Transverse colon (tissue), 4 donors: ENCODE data around the gene RNASE7. TPM values are rescaled to one million over a fixed set of nuclear protein-coding genes. Genes with fewer than 3 reads are reported as not detected.

Source experiments
- DNase-seq: peaks from one replicate; pipeline ENCODE4 v3.0.0-alpha.2; 2019
- H3K27ac ChIP-seq, 4 donors: fragments of 200-600 bp; sonication (generic); 2 replicates each; pipeline ENCODE4 v1.5.1; 2016 to 2018; ENCODE audit warnings: inconsistent platforms in 4 of 4
- H3K27me3 ChIP-seq: fragments of 200-600 bp; sonication (generic); 2 replicates; pipeline ENCODE4 v1.5.1; 2017; ENCODE audit warnings: inconsistent platforms
- H3K36me3 ChIP-seq, 4 donors: fragments of 200-600 bp; sonication (generic); 2 replicates each; pipeline ENCODE4 v1.5.1; 2017 to 2019; ENCODE audit warnings: inconsistent platforms in 4 of 4
- H3K4me1 ChIP-seq, 4 donors: fragments of 200-600 bp; sonication (generic); 2 replicates each; pipeline ENCODE4 v1.5.1; 2017 to 2020; ENCODE audit warnings: inconsistent platforms in 4 of 4
- H3K4me3 ChIP-seq, 4 donors: fragments of 200-600 bp; sonication (generic); 1 replicate in 1 of 4; 2 replicates in 3 of 4; pipeline versions ENCODE4 v1.5.1 to v1.6.1; 2017 to 2019; ENCODE audit warnings: inconsistent platforms in 4 of 4
- H3K9me3 ChIP-seq, 2 donors: fragments of 200-600 bp; sonication (generic); 2 replicates each; pipeline ENCODE4 v1.5.1; 2017 to 2019; ENCODE audit warnings: inconsistent platforms in 2 of 2
- EP300 ChIP-seq: sonication (generic); formaldehyde crosslinking; IDR thresholded peaks from one replicate; pipeline ENCODE4 v1.6.1; 2017; ENCODE audit warnings: antibody characterized with exemption, low read depth
- POLR2A ChIP-seq: fragments of 450-650 bp; IDR thresholded peaks from one replicate; pipeline ENCODE4 v1.6.1; 2016; ENCODE audit warnings: antibody characterized with exemption, mild to moderate bottlenecking, moderate library complexity
- POLR2AphosphoS5 ChIP-seq, 3 donors: sonication (generic); formaldehyde crosslinking; IDR thresholded peaks; one replicate each; pipeline ENCODE4 v1.6.1; 2016; ENCODE audit warnings: antibody characterized with exemption in 3 of 3
- WGBS, 2 donors: methylation state at CpG; one replicate each; pipeline ENCODE4 v1.1.5; 2018; ENCODE audit warnings: low coverage in 1 of 2; 5-methylcytosine and 5-hydroxymethylcytosine counted together
- in situ Hi-C, 4 donors: fragments of 200-750 bp; cut with MboI; loops; one replicate each; pipeline versions ENCODE4 v1.15.0 to v1.15.1; 2017; ENCODE audit warnings: low sequenced_read_pairs in 3 of 4, low pct_ligation_motif_present in 1 of 4, low pct_unique_long_range_greater_than_20kb in 1 of 4
- intact Hi-C: fragments of 100-400 bp; cut with DNase I; formaldehyde crosslinking; loops from one replicate; pipeline ENCODE4 v1.15.1; 2023; ENCODE audit warnings: low total_unique reads
- total RNA-seq, 4 donors: library from RNA; depleted of rRNA; stranded (reverse); fragments of >200 nt; gene quantifications; one replicate each; pipeline ENCODE4 v1.1.0, GENCODE V29; 2016
- TF ChIP-seq, protein P1 (sequence below), 5 experiments: fragments of 200-600 bp in 3 of 5; fragments of 450-650 bp in 2 of 5; sonication (generic) in 3 of 5; IDR thresholded peaks; 1 replicate in 2 of 5; 2 replicates in 3 of 5; pipeline ENCODE4 v1.5.1; 2016 to 2017; ENCODE audit warnings: antibody characterized with exemption in 5 of 5, inconsistent platforms in 3 of 5, mild to moderate bottlenecking in 2 of 5, moderate library complexity in 1 of 5

Gene RNASE7
- total RNA-seq, 4 donors from 2014 or later, result 0.48 TPM; not detected in 3

DNA sequence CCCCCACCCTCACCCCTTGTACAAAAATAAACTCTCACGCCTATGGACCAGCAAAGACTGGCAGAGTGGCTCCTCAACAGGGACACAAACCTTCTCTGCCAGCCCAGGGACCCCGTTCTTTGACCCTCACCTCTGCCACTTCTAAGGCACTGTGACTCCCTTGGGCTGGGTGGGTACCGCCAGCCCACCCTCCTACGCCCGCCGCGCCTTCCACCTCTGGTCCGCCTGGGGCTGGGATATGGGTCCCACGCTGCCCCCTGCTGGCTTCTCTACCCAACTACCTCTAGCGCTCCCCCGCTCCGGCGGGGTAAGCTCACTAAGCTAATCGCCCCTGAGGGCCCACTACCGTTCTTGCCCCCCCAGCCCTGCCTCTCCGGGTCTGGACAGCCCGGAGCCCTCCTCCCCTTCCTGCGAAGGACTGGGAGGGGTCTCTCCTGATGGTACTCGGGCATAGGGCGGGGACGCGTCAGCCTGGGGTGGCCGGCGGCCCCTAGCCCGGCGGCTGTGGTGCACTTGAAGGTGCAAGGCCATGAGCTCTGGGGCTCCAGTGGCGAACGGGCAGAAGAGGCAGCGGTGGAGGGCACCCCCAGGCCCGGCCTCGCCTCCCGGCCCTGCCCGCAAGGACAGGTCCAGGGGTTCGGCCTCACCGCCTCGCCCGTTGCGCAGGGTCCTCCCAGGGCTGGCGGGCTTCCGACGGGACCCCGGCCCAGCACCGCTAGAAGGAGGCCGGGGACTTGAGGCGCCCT, 48.2 kb downstream of the RNASE7 start:
- H3K4me1 ChIP-seq, result peaks cover 0 to 47% (median 28%) of the 10 kb centered on the region in 4 donors
- peaks cover 0 to 18% (median 8%) of the 10 kb centered on the region in 4 donors for H3K36me3 ChIP-seq
- 88% methylated on average over 42 of the region's 45 CpGs; no CpG with 5 or more reads in 1 of the 2 donors for WGBS, 2 donors
- H3K4me3 ChIP-seq, result no peak overlapping the region
- intact Hi-C loops, result no loop called here
- in situ Hi-C loops, result no loop called here
- TF ChIP-seq POLR2AphosphoS5 (IDR thresholded peaks at IDR 0.05) (peak in 1 of 3 donors; percentile 21), EP300 (no peak)
- TF ChIP-seq, protein P1, sequence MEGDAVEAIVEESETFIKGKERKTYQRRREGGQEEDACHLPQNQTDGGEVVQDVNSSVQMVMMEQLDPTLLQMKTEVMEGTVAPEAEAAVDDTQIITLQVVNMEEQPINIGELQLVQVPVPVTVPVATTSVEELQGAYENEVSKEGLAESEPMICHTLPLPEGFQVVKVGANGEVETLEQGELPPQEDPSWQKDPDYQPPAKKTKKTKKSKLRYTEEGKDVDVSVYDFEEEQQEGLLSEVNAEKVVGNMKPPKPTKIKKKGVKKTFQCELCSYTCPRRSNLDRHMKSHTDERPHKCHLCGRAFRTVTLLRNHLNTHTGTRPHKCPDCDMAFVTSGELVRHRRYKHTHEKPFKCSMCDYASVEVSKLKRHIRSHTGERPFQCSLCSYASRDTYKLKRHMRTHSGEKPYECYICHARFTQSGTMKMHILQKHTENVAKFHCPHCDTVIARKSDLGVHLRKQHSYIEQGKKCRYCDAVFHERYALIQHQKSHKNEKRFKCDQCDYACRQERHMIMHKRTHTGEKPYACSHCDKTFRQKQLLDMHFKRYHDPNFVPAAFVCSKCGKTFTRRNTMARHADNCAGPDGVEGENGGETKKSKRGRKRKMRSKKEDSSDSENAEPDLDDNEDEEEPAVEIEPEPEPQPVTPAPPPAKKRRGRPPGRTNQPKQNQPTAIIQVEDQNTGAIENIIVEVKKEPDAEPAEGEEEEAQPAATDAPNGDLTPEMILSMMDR (IDR thresholded peaks at IDR 0.05), result peak; percentile 53 to 71 (median 59)
- peak; percentile 59 for DNase-seq
- no peaks in the 10 kb centered on the region for H3K9me3 ChIP-seq
- H3K27me3 ChIP-seq, result no peaks in the 10 kb centered on the region
- H3K27ac ChIP-seq, result peak overlapping the region; percentile 50 to 65 (median 56)

DNA sequence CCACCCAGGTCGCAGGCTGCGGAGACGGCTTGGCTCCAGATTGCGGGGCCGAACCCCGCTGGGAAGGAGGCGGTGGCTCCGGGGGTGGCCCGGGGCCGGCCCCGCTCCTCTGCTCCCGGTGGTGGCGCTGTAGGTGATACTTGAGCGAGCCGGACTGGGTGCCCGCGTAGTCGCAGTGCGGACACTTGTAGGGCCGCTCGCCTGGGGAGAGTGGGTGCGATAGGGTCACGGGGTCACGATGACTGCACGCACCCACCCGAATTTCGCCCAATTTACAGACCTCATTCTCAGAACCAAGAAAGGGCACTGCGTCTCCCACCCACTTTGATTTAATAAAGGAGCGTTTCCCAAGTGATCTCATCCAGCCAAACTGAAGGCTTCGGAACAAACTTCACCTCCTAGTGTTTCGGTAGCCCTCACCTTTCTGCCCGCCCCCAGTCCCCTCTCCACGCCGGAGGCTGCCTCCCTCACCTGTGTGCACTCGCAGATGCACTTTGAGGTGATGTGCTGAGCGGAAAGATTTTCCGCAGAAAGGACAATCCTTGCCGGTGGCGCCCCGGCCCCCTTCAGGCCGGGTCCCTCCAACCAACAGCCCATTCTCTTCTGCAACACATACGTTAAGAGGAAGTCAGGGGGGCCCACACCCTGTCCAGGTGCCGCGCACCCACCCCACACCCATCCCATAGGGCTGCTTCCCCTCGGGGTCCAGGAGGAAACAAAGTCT, 48.9 kb downstream of the RNASE7 start:
- intact Hi-C loops (no loop called here), in situ Hi-C loops (no loop called here)
- TF ChIP-seq EP300 (no peak), POLR2A (no peak), POLR2AphosphoS5 (IDR thresholded peaks at IDR 0.05) (no peak)
- TF ChIP-seq, protein P1 (IDR thresholded peaks at IDR 0.05), result no peak
- no peak for DNase-seq
- peaks cover 0 to 16% (median 7%) of the 10 kb centered on the region in 4 donors for H3K36me3 ChIP-seq
- no peak overlapping the region for H3K4me3 ChIP-seq
- H3K27me3 ChIP-seq, result no peaks in the 10 kb centered on the region
- 50 to 91% methylated on average over 4 to 45 of the region's 45 CpGs for WGBS, 2 donors
- H3K27ac ChIP-seq, result no peak overlapping the region
- no peaks in the 10 kb centered on the region for H3K9me3 ChIP-seq
- H3K4me1 ChIP-seq, result peaks cover 3 to 50% (median 31%) of the 10 kb centered on the region in 4 donors

DNA sequence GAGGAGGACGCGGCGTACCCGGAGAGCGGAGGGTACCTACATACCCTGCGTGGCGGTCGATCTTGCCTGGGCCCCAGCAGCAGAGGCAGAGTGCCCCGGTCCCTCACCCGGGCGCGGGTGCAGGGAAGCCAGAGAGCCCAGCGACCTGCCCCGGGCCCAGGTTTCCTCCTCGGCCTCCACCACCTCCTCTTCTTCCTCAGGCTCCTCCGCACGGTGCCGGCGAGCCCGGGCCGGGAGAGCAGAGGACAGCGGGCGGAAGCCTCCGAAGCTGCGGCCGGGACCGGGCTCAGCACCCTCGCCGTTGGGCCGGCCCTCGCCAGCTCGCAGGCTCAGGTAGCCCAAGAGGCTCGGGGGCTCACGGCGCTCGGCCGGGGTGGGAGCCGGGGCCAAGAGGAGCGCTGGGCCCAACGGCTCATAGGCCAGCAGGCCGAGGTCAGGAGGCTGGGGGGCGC, 49.7 kb downstream of the RNASE7 start:
- DNase-seq, result no peak
- no peak overlapping the region for H3K4me3 ChIP-seq
- in situ Hi-C loops, result no loop called here
- H3K27me3 ChIP-seq, result no peaks in the 10 kb centered on the region
- peaks cover 0 to 16% (median 6%) of the 10 kb centered on the region in 4 donors for H3K36me3 ChIP-seq
- H3K4me1 ChIP-seq, result peaks cover 8 to 57% (median 38%) of the 10 kb centered on the region in 4 donors
- TF ChIP-seq EP300 (no peak), POLR2A (no peak), POLR2AphosphoS5 (IDR thresholded peaks at IDR 0.05) (no peak)
- TF ChIP-seq, protein P1 (IDR thresholded peaks at IDR 0.05), result no peak
- WGBS, 2 donors, result 90 to 98% methylated on average over 8 to 41 of the region's 42 CpGs
- H3K9me3 ChIP-seq, result no peaks in the 10 kb centered on the region
- intact Hi-C loops, result loop anchor here (1.0 to 2.0 kb wide), 2 partner anchors 12 to 23 kb away; no protein-coding TSS in a partner anchor
- H3K27ac ChIP-seq, result peak overlapping the region in 3 of 4 donors; percentile 15 to 52 (median 45)
